ENCODE data around the gene ETS1. TPM values are rescaled to one million over a fixed set of nuclear protein-coding genes. Genes with fewer than 3 reads are reported as not detected.

The ETS1 gene
- total RNA-seq, 2 experiments from 2014 or later = 456 to 467 TPM

DNA sequence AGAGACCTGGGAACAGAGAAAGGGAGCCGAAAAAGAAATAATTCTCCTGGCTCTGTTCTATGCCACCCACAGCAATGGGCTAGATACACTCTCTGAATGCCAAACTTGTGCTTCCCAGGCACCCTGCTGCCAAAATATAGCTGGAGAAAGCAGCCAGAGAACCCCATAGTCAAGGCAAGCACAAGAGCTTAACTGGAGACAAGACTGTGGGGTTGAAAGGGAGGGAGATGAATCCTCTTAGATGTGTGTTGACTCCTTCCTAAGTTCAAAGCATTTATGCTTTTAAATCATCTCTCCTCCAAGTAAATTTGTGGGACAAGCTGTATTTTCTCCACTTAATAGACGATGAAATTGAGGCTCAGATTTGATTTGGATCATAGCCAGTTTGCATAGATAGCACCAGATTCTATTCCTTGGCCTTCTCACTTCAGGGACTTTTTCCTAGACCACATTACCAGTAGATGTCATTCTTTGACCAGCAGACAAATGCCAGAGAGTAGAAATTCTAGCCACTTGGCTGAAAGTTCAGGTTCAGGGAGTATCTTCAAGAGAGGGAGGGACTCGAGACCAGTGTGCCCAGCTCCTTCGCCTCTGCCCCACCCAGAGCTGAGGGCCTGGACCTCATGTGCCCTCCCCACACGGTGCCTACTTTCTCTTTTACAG is 16.5 kb upstream of the ETS1 start:
- ChIA-PET CTCF (interaction anchor here (0.8 to 9.7 kb wide), 5 partner anchors 12 to 227 kb away, joined by 3 to 99 read pairs (median 5); no protein-coding TSS in a partner anchor), POLR2A (interaction anchor here (0.7 to 1.1 kb wide), 2 partner anchors 81 to 83 kb away, joined by 5 read pairs; no protein-coding TSS in a partner anchor)
- no peak overlapping the region for H3K4me3 Mint-ChIP-seq
- DNase-seq (peak; percentile 16), ATAC-seq (no peak)
- no peaks in the 10 kb centered on the region for H3K9me3 Mint-ChIP-seq (ENCODE audit: insufficient read depth)
- H3K36me3 Mint-ChIP-seq (ENCODE audit: low read depth) = no peaks in the 10 kb centered on the region
- H3K4me1 Mint-ChIP-seq (ENCODE audit: low read depth) = peaks cover 16% of the 10 kb centered on the region
- H3K27me3 Mint-ChIP-seq (ENCODE audit: low read depth) = no peaks in the 10 kb centered on the region
- H3K27ac Mint-ChIP-seq = no peak overlapping the region

- no peak overlapping the region for H3K27ac Mint-ChIP-seq
- POLR2A ChIA-PET = interaction anchor here (0.6 to 1.1 kb wide), 3 partner anchors 57 to 83 kb away, joined by 3 to 5 read pairs (median 5); no protein-coding TSS in a partner anchor
- no peaks in the 10 kb centered on the region for H3K36me3 Mint-ChIP-seq (ENCODE audit: low read depth)
- CTCF ChIA-PET = interaction anchor here (0.8 to 9.7 kb wide), 5 partner anchors 11 to 227 kb away, joined by 3 to 99 read pairs (median 5); no protein-coding TSS in a partner anchor
- no peaks in the 10 kb centered on the region for H3K9me3 Mint-ChIP-seq (ENCODE audit: insufficient read depth)
- no peaks in the 10 kb centered on the region for H3K27me3 Mint-ChIP-seq (ENCODE audit: low read depth)
- ATAC-seq = no peak
- peak; percentile 19 for DNase-seq
- peaks cover 10% of the 10 kb centered on the region for H3K4me1 Mint-ChIP-seq (ENCODE audit: low read depth)
- no peak overlapping the region for H3K4me3 Mint-ChIP-seq
These were observed 15.8 kb upstream of the ETS1 start for GRCh38 chr11:128603003-128603696.

DNA sequence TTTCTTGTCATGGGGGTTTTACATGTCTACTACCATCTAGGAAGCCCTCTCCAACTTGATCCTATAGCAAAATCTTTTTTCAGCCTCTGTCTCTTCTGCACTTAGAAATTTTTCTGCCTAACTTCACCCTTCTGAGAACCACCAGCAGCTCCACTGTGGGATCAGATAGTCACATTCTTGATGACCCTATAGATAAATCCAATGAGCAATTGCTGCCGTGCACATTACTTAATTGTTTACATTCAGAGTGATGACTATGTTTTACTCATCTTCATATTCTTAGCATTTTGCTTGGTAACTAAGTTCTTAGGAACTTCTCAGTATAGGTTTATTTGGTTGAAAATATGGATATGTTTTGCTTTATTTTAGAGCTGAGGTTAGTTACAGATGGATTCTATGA is 12.4 kb upstream of the ETS1 start:
- peaks cover 2% of the 10 kb centered on the region for H3K27me3 Mint-ChIP-seq (ENCODE audit: low read depth)
- ATAC-seq = no peak
- H3K4me1 Mint-ChIP-seq (ENCODE audit: low read depth) = peaks cover 9% of the 10 kb centered on the region
- no peak overlapping the region for H3K4me3 Mint-ChIP-seq
- H3K36me3 Mint-ChIP-seq (ENCODE audit: low read depth) = no peaks in the 10 kb centered on the region
- ChIA-PET POLR2A (no interaction called here), CTCF (interaction anchor here (1.0 to 1.4 kb wide), 5 partner anchors 9 to 231 kb away, joined by 3 to 4 read pairs (median 3); no protein-coding TSS in a partner anchor)
- no peak overlapping the region for H3K27ac Mint-ChIP-seq
- H3K9me3 Mint-ChIP-seq (ENCODE audit: insufficient read depth) = no peaks in the 10 kb centered on the region
- DNase-seq = peak; percentile 13

DNA sequence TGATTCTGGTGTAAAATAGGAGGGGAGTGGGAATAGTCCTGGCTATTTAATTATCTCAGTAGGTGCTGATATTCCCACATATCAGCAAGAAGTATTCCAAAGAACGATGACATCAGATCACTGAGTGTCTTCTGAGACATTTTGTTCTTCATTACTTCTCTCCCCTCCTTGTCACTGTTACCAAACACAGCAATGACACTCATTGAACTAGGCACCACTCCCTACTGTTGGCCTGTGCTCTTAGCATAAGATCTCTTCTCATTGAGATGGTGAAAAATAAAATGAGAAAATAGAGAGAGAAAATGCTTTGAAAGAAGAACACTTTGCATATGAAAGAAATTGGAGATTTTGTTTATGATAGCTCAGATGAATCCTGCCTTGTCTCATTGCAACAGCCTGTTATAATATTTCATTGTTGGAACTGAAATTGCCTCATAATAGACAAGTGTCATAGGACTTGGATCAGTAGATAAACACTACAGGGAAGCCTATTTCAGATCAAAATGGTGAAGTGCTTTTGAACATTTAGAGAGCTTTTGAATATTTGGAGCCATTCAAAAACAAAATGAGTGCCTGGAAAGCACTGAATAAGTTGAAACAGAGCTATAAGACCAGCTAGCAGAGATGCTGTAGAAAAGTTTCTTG is 11.3 kb upstream of the ETS1 start:
- H3K4me1 Mint-ChIP-seq (ENCODE audit: low read depth) = peaks cover 5% of the 10 kb centered on the region
- H3K27ac Mint-ChIP-seq = no peak overlapping the region
- H3K36me3 Mint-ChIP-seq (ENCODE audit: low read depth) = no peaks in the 10 kb centered on the region
- ChIA-PET CTCF (interaction anchor here (0.7 to 1.4 kb wide), 5 partner anchors 12 to 232 kb away, joined by 3 to 4 read pairs (median 3); no protein-coding TSS in a partner anchor), POLR2A (interaction anchor here (0.6 kb wide), 1 partner anchor 12 kb away, joined by 3 read pairs; no protein-coding TSS in a partner anchor)
- H3K4me3 Mint-ChIP-seq = no peak overlapping the region
- DNase-seq = peak; percentile 16
- H3K9me3 Mint-ChIP-seq (ENCODE audit: insufficient read depth) = no peaks in the 10 kb centered on the region
- no peak for ATAC-seq
- H3K27me3 Mint-ChIP-seq (ENCODE audit: low read depth) = peaks cover 4% of the 10 kb centered on the region

DNA sequence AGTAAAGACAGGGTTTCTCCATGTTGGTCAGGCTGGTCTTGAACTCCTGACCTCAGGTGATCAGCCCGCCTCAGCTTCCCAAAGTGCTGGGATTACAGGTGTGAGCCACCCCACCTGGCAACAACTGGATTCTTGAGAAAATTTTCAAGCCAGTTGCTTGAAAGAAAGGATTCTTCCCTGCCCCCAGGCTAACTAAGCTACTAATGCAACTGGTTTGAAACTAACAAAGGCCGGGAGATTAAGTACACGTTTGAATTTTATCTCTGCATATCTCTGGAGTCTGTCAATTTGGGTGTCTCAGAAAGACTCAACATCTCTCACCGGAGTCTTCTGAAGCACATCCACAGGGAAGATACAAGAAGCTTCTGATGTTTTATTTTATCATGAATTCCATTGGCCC is 10.7 kb upstream of the ETS1 start:
- H3K9me3 Mint-ChIP-seq (ENCODE audit: insufficient read depth) = no peaks in the 10 kb centered on the region
- H3K27me3 Mint-ChIP-seq (ENCODE audit: low read depth) = peaks cover 4% of the 10 kb centered on the region
- ATAC-seq (no peak), DNase-seq (no peak)
- H3K27ac Mint-ChIP-seq = no peak overlapping the region
- peaks cover 3% of the 10 kb centered on the region for H3K4me1 Mint-ChIP-seq (ENCODE audit: low read depth)
- ChIA-PET POLR2A (no interaction called here), CTCF (interaction anchor here (0.7 to 1.4 kb wide), 3 partner anchors 10 to 15 kb away, joined by 3 read pairs; no protein-coding TSS in a partner anchor)
- H3K36me3 Mint-ChIP-seq (ENCODE audit: low read depth) = no peaks in the 10 kb centered on the region
- no peak overlapping the region for H3K4me3 Mint-ChIP-seq

- H3K4me1 Mint-ChIP-seq (ENCODE audit: low read depth) = no peaks in the 10 kb centered on the region
- H3K4me3 Mint-ChIP-seq = no peak overlapping the region
- ChIA-PET POLR2A (no interaction called here), CTCF (interaction anchor here (1.4 kb wide), 1 partner anchor 11 kb away, joined by 3 read pairs; no protein-coding TSS in a partner anchor)
- H3K9me3 Mint-ChIP-seq (ENCODE audit: insufficient read depth) = no peaks in the 10 kb centered on the region
- H3K27me3 Mint-ChIP-seq (ENCODE audit: low read depth) = peaks cover 7% of the 10 kb centered on the region
- no peak for DNase-seq
- no peaks in the 10 kb centered on the region for H3K36me3 Mint-ChIP-seq (ENCODE audit: low read depth)
- ATAC-seq = no peak
- H3K27ac Mint-ChIP-seq = no peak overlapping the region
These were observed 9.9 kb upstream of the ETS1 start for GRCh38 chr11:128597209-128597608.

DNA sequence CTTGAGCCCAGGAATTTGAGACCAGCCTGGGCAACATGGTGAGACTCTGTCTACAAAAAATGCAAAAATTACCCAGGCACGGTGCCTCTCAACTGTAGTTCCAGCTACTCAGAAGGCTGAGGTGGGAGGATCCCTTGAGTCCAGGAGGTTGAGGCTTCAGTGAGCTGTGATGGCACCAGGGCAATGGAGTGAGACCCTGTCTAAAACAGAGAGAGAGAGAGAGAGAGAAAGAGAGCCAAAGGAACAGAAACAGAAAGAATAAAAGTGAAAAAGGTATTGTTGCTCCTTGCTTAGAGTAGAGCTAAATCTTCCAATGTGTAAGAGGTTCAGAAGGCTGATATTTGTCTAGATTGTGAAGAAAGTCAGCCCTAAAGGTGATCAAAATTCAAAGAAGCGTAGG is 8.9 kb upstream of the ETS1 start:
- DNase-seq (no peak), ATAC-seq (no peak)
- Mint-ChIP-seq H3K27me3 (ENCODE audit: low read depth) (peaks cover 8% of the 10 kb centered on the region), H3K9me3 (ENCODE audit: insufficient read depth) (no peaks in the 10 kb centered on the region), H3K4me3 (no peak overlapping the region), H3K4me1 (ENCODE audit: low read depth) (no peaks in the 10 kb centered on the region), H3K27ac (no peak overlapping the region), H3K36me3 (ENCODE audit: low read depth) (no peaks in the 10 kb centered on the region)
- ChIA-PET CTCF (no interaction called here), POLR2A (interaction anchor here (0.6 kb wide), 1 partner anchor 137 kb away, joined by 3 read pairs; no protein-coding TSS in a partner anchor)

GRCh38 chr11:128595775-128596174 is 8.4 kb upstream of the ETS1 start:
- DNase-seq (no peak), ATAC-seq (no peak)
- no peaks in the 10 kb centered on the region for H3K4me1 Mint-ChIP-seq (ENCODE audit: low read depth)
- H3K27me3 Mint-ChIP-seq (ENCODE audit: low read depth) = peaks cover 11% of the 10 kb centered on the region
- H3K27ac Mint-ChIP-seq = no peak overlapping the region
- ChIA-PET POLR2A (interaction anchor here (0.6 kb wide), 1 partner anchor 138 kb away, joined by 3 read pairs; no protein-coding TSS in a partner anchor), CTCF (interaction anchor here (1.2 to 2.0 kb wide), 2 partner anchors 10 to 36 kb away, joined by 4 to 5 read pairs; no protein-coding TSS in a partner anchor)
- H3K36me3 Mint-ChIP-seq (ENCODE audit: low read depth) = no peaks in the 10 kb centered on the region
- H3K9me3 Mint-ChIP-seq (ENCODE audit: insufficient read depth) = no peaks in the 10 kb centered on the region
- H3K4me3 Mint-ChIP-seq = no peak overlapping the region

DNA sequence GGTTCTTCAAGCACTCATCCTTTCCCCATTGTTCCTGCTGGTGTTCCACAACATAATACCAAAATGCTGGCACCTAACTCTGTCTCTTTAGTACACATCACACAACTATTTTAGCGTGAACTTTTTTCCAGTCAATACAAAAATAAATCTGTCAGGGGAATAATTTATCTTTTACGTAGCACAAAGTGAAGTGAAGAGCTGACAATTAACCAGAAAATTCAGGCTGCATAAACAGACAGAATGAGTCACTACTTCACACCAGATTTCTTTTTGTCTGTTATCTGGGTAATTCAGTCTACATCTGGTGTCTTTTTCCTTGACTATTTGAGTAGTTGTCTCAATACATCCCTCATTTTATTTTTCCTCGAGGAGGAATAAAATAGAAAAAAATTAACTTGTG is 7.9 kb upstream of the ETS1 start:
- peaks cover 11% of the 10 kb centered on the region for H3K27me3 Mint-ChIP-seq (ENCODE audit: low read depth)
- H3K4me3 Mint-ChIP-seq = no peak overlapping the region
- DNase-seq (no peak), ATAC-seq (no peak)
- ChIA-PET POLR2A (no interaction called here), CTCF (interaction anchor here (1.2 to 2.0 kb wide), 2 partner anchors 11 to 37 kb away, joined by 4 to 5 read pairs; no protein-coding TSS in a partner anchor)
- H3K27ac Mint-ChIP-seq = no peak overlapping the region
- H3K9me3 Mint-ChIP-seq (ENCODE audit: insufficient read depth) = no peaks in the 10 kb centered on the region
- no peaks in the 10 kb centered on the region for H3K4me1 Mint-ChIP-seq (ENCODE audit: low read depth)
- no peaks in the 10 kb centered on the region for H3K36me3 Mint-ChIP-seq (ENCODE audit: low read depth)

GRCh38 chr11:128594226-128594625 is 6.9 kb upstream of the ETS1 start:
- DNase-seq (no peak), ATAC-seq (no peak)
- Mint-ChIP-seq H3K27ac (no peak overlapping the region), H3K36me3 (ENCODE audit: low read depth) (no peaks in the 10 kb centered on the region), H3K9me3 (ENCODE audit: insufficient read depth) (no peaks in the 10 kb centered on the region), H3K27me3 (ENCODE audit: low read depth) (peaks cover 14% of the 10 kb centered on the region), H3K4me3 (no peak overlapping the region), H3K4me1 (ENCODE audit: low read depth) (no peaks in the 10 kb centered on the region)
- ChIA-PET CTCF (interaction anchor here (2.0 kb wide), 1 partner anchor 38 kb away, joined by 4 read pairs; no protein-coding TSS in a partner anchor), POLR2A (no interaction called here)

GRCh38 chr11:128593281-128593680 is 5.9 kb upstream of the ETS1 start:
- Mint-ChIP-seq H3K36me3 (ENCODE audit: low read depth) (no peaks in the 10 kb centered on the region), H3K4me3 (no peak overlapping the region), H3K27ac (no peak overlapping the region), H3K9me3 (ENCODE audit: insufficient read depth) (no peaks in the 10 kb centered on the region), H3K27me3 (ENCODE audit: low read depth) (peaks cover 14% of the 10 kb centered on the region), H3K4me1 (ENCODE audit: low read depth) (no peaks in the 10 kb centered on the region)
- ChIA-PET POLR2A (no interaction called here), CTCF (no interaction called here)
- ATAC-seq (no peak), DNase-seq (no peak)

Data from activated CD8-positive, alpha-beta T cell treated with anti-CD3 and anti-CD28 coated beads, Interleukin-2, amount 10 ng/mL, durations not matched to agents 7 days and 5 days (primary cell).